Left lung (tissue), 10 donors: ENCODE data around the gene UXT. TPM values are rescaled to one million over a fixed set of nuclear protein-coding genes. Genes with fewer than 3 reads are reported as not detected.
A peak's percentile ranks its signal among the peaks of the same experiment; 100 is the strongest.

ENCODE experiments used
- ATAC-seq: fragments of 200-7000 bp; cut with Tn5 transposase; one replicate; pipeline ENCODE4 v1.9.1; 2020; ENCODE audit warnings: moderate library complexity
- DNase-seq, 4 donors: peaks; one replicate each; pipeline ENCODE4 v3.0.0-alpha.2; 2013 to 2020
- H3K27ac ChIP-seq, 2 donors: fragments of 200-600 bp; sonication (generic) in 1 of 2; one replicate each; pipeline versions ENCODE4 v1.5.0 to v1.8.0; 2020 to 2021
- H3K27me3 ChIP-seq, 2 donors: fragments of 200-600 bp; sonication (generic) in 1 of 2; one replicate each; pipeline versions ENCODE4 v1.5.0 to v1.8.0; 2020 to 2021
- H3K36me3 ChIP-seq, 2 donors: fragments of 200-600 bp; sonication (generic) in 1 of 2; one replicate each; pipeline versions ENCODE4 v1.5.0 to v1.8.0; 2020 to 2021
- H3K4me1 ChIP-seq, 2 donors: fragments of 200-600 bp; one replicate each; pipeline ENCODE4 v1.8.0; 2021
- H3K4me3 ChIP-seq, 2 donors: fragments of 200-600 bp; sonication (generic) in 1 of 2; one replicate each; pipeline versions ENCODE4 v1.5.0 to v1.8.0; 2020 to 2021; ENCODE audit warnings: mild to moderate bottlenecking in 1 of 2
- H3K9me3 ChIP-seq, 2 donors: fragments of 200-600 bp; sonication (generic) in 1 of 2; one replicate each; pipeline versions ENCODE4 v1.5.0 to v1.8.0; 2020 to 2021
- CTCF ChIP-seq, 2 donors: fragments of 200-600 bp; sonication (generic) in 1 of 2; IDR thresholded peaks; one replicate each; pipeline versions ENCODE4 v1.5.0 to v1.8.0; 2021; ENCODE audit warnings: antibody characterized with exemption in 2 of 2
- intact Hi-C, 2 donors: fragments of 100-400 bp; cut with DNase I; formaldehyde crosslinking; loops; one replicate each; pipeline versions ENCODE4 v1.11.2 to v1.14.2; 2022
- polyA plus RNA-seq, 6 donors: library from polyadenylated mRNA; unstranded; fragments of 120-200 nt; gene quantifications; one replicate each; pipeline ENCODE4 v1.2.1, GENCODE V29; 2013; ENCODE audit not compliant: insufficient read length in 6 of 6
- total RNA-seq, 2 donors: library from RNA; stranded (reverse); fragmentation: NEBNext Ultra II Directional; extraction: Animal tissue kit (Norgen Biotek cat#: 25700); gene quantifications; one replicate each; pipeline ENCODE4 v1.2.1, GENCODE V29; 2021
- donor health status: DM: no; HTN: yes; CAD: no.
- donor health status: DM: no; HTN: no; CAD: no.

Gene UXT
- total and polyA plus RNA-seq, 8 donors = 77.9 to 130 (median 118) TPM

GRCh38 chrX:47625365-47625764 is 33.6 kb downstream of the UXT start:
- TF ChIP-seq CTCF (IDR thresholded peaks at IDR 0.05) = no peak
- Histone ChIP-seq H3K4me1 (peaks cover 0 to 14% of the 10 kb centered on the region in 2 donors), H3K27me3 (peaks cover 0 to 9% of the 10 kb centered on the region in 2 donors), H3K4me3 (no peak overlapping the region), H3K27ac (no peak overlapping the region), H3K36me3 (peaks cover 0 to 7% of the 10 kb centered on the region in 2 donors), H3K9me3 (no peaks in the 10 kb centered on the region)
- no peak for DNase-seq
- no peak for ATAC-seq
- intact Hi-C loops = no loop called here

GRCh38 chrX:47623540-47624027 is 35.4 kb downstream of the UXT start:
- H3K9me3 ChIP-seq = no peaks in the 10 kb centered on the region
- ATAC-seq (peak; percentile 59), DNase-seq (peak; percentile 49 to 73 (median 61))
- H3K36me3 ChIP-seq = peaks cover 0 to 7% of the 10 kb centered on the region in 2 donors
- H3K4me1 ChIP-seq = peaks cover 0 to 8% of the 10 kb centered on the region in 2 donors
- no peak for TF ChIP-seq CTCF (IDR thresholded peaks at IDR 0.05)
- no peak overlapping the region for H3K4me3 ChIP-seq
- H3K27ac ChIP-seq = no peak overlapping the region
- peaks cover 0 to 19% of the 10 kb centered on the region in 2 donors for H3K27me3 ChIP-seq
- intact Hi-C loops = no loop called here

GRCh38 chrX:47621851-47622250 is 37.1 kb downstream of the UXT start:
- Histone ChIP-seq H3K4me3 (no peak overlapping the region), H3K27ac (no peak overlapping the region), H3K4me1 (peaks cover 0 to 6% of the 10 kb centered on the region in 2 donors), H3K36me3 (peaks cover 0 to 7% of the 10 kb centered on the region in 2 donors), H3K27me3 (peaks cover 0 to 19% of the 10 kb centered on the region in 2 donors), H3K9me3 (no peaks in the 10 kb centered on the region)
- TF ChIP-seq CTCF (IDR thresholded peaks at IDR 0.05) = no peak
- DNase-seq = no peak
- intact Hi-C loops = no loop called here
- ATAC-seq = no peak

GRCh38 chrX:47620303-47620685 is 38.7 kb downstream of the UXT start:
- Histone ChIP-seq H3K4me3 (no peak overlapping the region), H3K27me3 (peaks cover 0 to 19% of the 10 kb centered on the region in 2 donors), H3K4me1 (peaks cover 0 to 6% of the 10 kb centered on the region in 2 donors), H3K36me3 (no peaks in the 10 kb centered on the region), H3K27ac (no peak overlapping the region), H3K9me3 (no peaks in the 10 kb centered on the region)
- TF ChIP-seq CTCF (IDR thresholded peaks at IDR 0.05) = no peak
- DNase-seq = no peak
- intact Hi-C loops = no loop called here
- ATAC-seq = no peak

GRCh38 chrX:47619486-47620302 is 39.3 kb downstream of the UXT start, which contains the start of gene SYN1:
Gene SYN1, minus strand, starts transcription at chrX:47619857. Its CDS starts 129 bp downstream, at chrX:47619728.
- Histone ChIP-seq H3K4me3 (peak within 1 kb of the TSS in 1 of 2 donors; percentile 31), H3K27ac (no peak within 1 kb of the TSS), H3K27me3 (peaks cover 0 to 19% of the 10 kb centered on the region in 2 donors), H3K36me3 (no peaks in the 10 kb centered on the region), H3K4me1 (peaks cover 0 to 6% of the 10 kb centered on the region in 2 donors), H3K9me3 (no peaks in the 10 kb centered on the region)
- intact Hi-C loops = no loop called here
- TF ChIP-seq CTCF (IDR thresholded peaks at IDR 0.05) = no peak
- DNase-seq = peak; percentile 66 to 92 (median 86)
- peak; percentile 95 for ATAC-seq
